Effector memory CD8-positive, alpha-beta T cell (primary cell): ENCODE measurements around the gene ABT1.

Experiments
- ATAC-seq: fragments of 150-1000 bp; cut with Tn5 transposase; replicated peaks from 2 replicates; pipeline ENCODE4 v1.10.0; 2021; ENCODE audit warnings: mild to moderate bottlenecking, moderate library complexity
- DNase-seq, 3 experiments: peaks; one replicate each; pipeline ENCODE4 v3.0.0; 2021
- H3K27ac Mint-ChIP-seq, 2 donors: one replicate each; pipeline ENCODE4 v1.8.0; 2022; ENCODE audit warnings: mild to moderate bottlenecking in 2 of 2, mixed read lengths in 2 of 2, moderate library complexity in 2 of 2
- H3K27me3 Mint-ChIP-seq, 2 donors: one replicate each; pipeline ENCODE4 v1.8.0; 2022; ENCODE audit warnings: mixed read lengths in 2 of 2
- H3K36me3 Mint-ChIP-seq: one replicate; pipeline ENCODE4 v1.8.0; 2022; ENCODE audit warnings: mild to moderate bottlenecking, moderate library complexity, mixed read lengths; ENCODE audit not compliant: insufficient read depth
- H3K4me1 Mint-ChIP-seq, 2 donors: one replicate each; pipeline ENCODE4 v1.8.0; 2022; ENCODE audit warnings: low read depth in 2 of 2, mixed read lengths in 2 of 2
- H3K4me3 Mint-ChIP-seq, 2 donors: one replicate each; pipeline ENCODE4 v1.8.0; 2022; ENCODE audit warnings: mild to moderate bottlenecking in 2 of 2, mixed read lengths in 2 of 2, moderate library complexity in 2 of 2
- H3K9me3 Mint-ChIP-seq, 2 donors: one replicate each; pipeline ENCODE4 v1.8.0; 2022; ENCODE audit warnings: mixed read lengths in 2 of 2

Gene ABT1

DNA sequence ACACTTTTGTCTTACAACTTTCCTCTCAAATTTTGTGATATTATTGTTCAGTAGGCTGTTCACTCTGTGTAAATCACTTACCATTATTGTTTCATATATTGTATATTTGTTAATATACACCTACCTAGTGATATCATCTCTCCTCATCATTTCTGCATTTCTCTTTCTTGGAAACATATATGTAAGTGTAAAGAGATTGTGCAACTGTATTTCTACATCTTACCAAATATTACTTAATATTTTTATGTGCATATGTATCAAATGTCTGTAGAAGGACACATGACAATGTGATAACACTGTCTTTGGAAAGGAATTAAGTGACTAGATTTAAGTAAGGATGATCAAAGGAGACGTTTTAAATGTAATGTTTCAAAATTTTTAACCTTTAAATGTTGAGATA is 32.6 kb downstream of the ABT1 start:
- H3K27me3 Mint-ChIP-seq = peaks cover 0 to 25% of the 10 kb centered on the region in 2 donors
- no peak overlapping the region for H3K27ac Mint-ChIP-seq
- no peak overlapping the region for H3K4me3 Mint-ChIP-seq
- DNase-seq = no peak
- no peaks in the 10 kb centered on the region for H3K4me1 Mint-ChIP-seq
- H3K9me3 Mint-ChIP-seq = peaks cover 0 to 2% of the 10 kb centered on the region in 2 donors
- ATAC-seq = no peak
- no peaks in the 10 kb centered on the region for H3K36me3 Mint-ChIP-seq

DNA sequence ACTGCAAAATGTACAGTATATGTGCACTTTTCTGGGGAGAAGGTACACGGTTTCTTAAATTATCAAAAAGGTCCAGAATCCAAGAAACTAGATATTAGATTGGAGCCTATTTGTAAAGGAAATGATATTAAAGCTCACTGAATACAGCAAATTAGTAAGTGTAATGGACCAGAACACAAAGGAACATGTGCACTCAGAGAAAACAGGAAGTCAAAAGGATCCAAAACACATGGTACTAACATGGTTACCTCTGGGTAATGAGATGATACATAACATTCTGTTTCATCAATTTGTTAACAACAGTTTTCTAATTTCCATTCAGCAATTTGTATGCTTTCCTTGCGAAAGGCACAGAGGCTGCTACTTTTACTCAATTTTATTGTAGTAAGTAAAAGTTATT is 44.1 kb downstream of the ABT1 start:
- Mint-ChIP-seq H3K4me3 (no peak overlapping the region), H3K27ac (no peak overlapping the region), H3K4me1 (peaks cover 0 to 7% of the 10 kb centered on the region in 2 donors), H3K36me3 (peaks cover 36% of the 10 kb centered on the region), H3K9me3 (peaks cover 15 to 18% of the 10 kb centered on the region in 2 donors), H3K27me3 (no peaks in the 10 kb centered on the region)
- no peak for ATAC-seq
- DNase-seq = no peak

DNA sequence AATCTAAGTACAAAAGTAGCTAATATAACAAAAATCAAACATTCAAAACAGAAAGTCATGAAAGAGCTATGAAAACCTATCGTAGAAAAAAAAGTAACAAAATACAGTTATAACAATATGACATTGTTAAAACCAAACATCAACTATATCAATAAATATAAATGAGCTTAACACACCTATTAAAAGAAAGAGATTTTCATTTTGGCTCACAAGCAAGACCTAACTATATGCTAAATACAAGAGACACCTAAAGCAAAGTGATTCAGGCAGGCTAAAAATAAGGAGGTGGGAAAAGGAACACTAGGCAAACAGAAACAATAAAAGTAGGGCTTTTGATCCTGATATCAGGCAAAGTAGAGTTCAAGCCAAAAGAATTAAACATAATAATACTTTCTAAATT is 49.3 kb downstream of the ABT1 start:
- Mint-ChIP-seq H3K36me3 (peaks cover 20% of the 10 kb centered on the region), H3K27me3 (no peaks in the 10 kb centered on the region), H3K27ac (no peak overlapping the region), H3K4me1 (peaks cover 5 to 19% of the 10 kb centered on the region in 2 donors), H3K4me3 (no peak overlapping the region), H3K9me3 (no peaks in the 10 kb centered on the region)
- no peak for ATAC-seq
- no peak for DNase-seq
